WERI-Rb-1 (cell line): Measurements from ENCODE around the gene MKRN2.

Experiments used
- DNase-seq: peaks from one replicate; pipeline ENCODE4 v3.0.0-alpha.2; 2020
- H3K27ac ChIP-seq: fragments of 250-450 bp; sonication (Bioruptor Pico); 2 replicates; pipeline ENCODE4 v1.5.1; 2020; ENCODE audit warnings: mild to moderate bottlenecking, moderate library complexity
- H3K27me3 ChIP-seq: fragments of 250-450 bp; sonication (Bioruptor Pico); 2 replicates; pipeline ENCODE4 v1.5.1; 2021; ENCODE audit warnings: mild to moderate bottlenecking, low read depth, moderate library complexity; ENCODE audit not compliant: insufficient read depth, severe bottlenecking
- H3K36me3 ChIP-seq: fragments of 250-450 bp; sonication (Bioruptor Pico); 2 replicates; pipeline ENCODE4 v1.5.1; 2020; ENCODE audit warnings: mild to moderate bottlenecking, moderate library complexity
- H3K4me3 ChIP-seq: 2 replicates; pipeline ENCODE4 v1.5.1; 2011; ENCODE audit warnings: low read depth, mild to moderate bottlenecking, control low read depth, low read length
- H3K9me3 ChIP-seq: fragments of 250-450 bp; sonication (Bioruptor Pico); 2 replicates; pipeline ENCODE4 v1.5.1; 2021; ENCODE audit warnings: mild to moderate bottlenecking, moderate library complexity; ENCODE audit not compliant: severe bottlenecking
- CTCF ChIP-seq: IDR thresholded peaks from 2 replicates; pipeline ENCODE4 v1.5.1; 2011; ENCODE audit warnings: low read depth, mild to moderate bottlenecking, control low read depth, inconsistent platforms, low read length

Gene MKRN2

GRCh38 chr3:12557473-12558100 lies 700 bp downstream of the MKRN2 start:
- Histone ChIP-seq H3K9me3 (no peaks in the 10 kb centered on the region), H3K27ac (peak overlapping the region; percentile 92), H3K27me3 (no peaks in the 10 kb centered on the region), H3K36me3 (no peaks in the 10 kb centered on the region), H3K4me3 (peak overlapping the region; percentile 97)
- TF ChIP-seq CTCF = no peak
- no peak for DNase-seq

GRCh38 chr3:12558706-12559105 lies 1.8 kb downstream of the MKRN2 start:
- DNase-seq = no peak
- no peak overlapping the region for H3K4me3 ChIP-seq
- no peaks in the 10 kb centered on the region for H3K36me3 ChIP-seq
- no peaks in the 10 kb centered on the region for H3K27me3 ChIP-seq
- no peak for TF ChIP-seq CTCF
- H3K9me3 ChIP-seq = no peaks in the 10 kb centered on the region
- H3K27ac ChIP-seq = no peak overlapping the region

- H3K27me3 ChIP-seq = no peaks in the 10 kb centered on the region
- no peaks in the 10 kb centered on the region for H3K9me3 ChIP-seq
- H3K27ac ChIP-seq = no peak overlapping the region
- no peak for DNase-seq
- TF ChIP-seq CTCF = no peak
- no peaks in the 10 kb centered on the region for H3K36me3 ChIP-seq
- H3K4me3 ChIP-seq = no peak overlapping the region
These were observed 2.6 kb downstream of the MKRN2 start for GRCh38 chr3:12559520-12559919.

- H3K27me3 ChIP-seq = no peaks in the 10 kb centered on the region
- no peak overlapping the region for H3K27ac ChIP-seq
- H3K4me3 ChIP-seq = no peak overlapping the region
- no peaks in the 10 kb centered on the region for H3K36me3 ChIP-seq
- TF ChIP-seq CTCF = no peak
- no peak for DNase-seq
- H3K9me3 ChIP-seq = no peaks in the 10 kb centered on the region
These were observed 3.8 kb downstream of the MKRN2 start for GRCh38 chr3:12560505-12561190.

- TF ChIP-seq CTCF = no peak
- H3K9me3 ChIP-seq = no peaks in the 10 kb centered on the region
- H3K27me3 ChIP-seq = no peaks in the 10 kb centered on the region
- DNase-seq = no peak
- H3K27ac ChIP-seq = no peak overlapping the region
- no peak overlapping the region for H3K4me3 ChIP-seq
- no peaks in the 10 kb centered on the region; the same call in 1 of the 2 replicates for H3K36me3 ChIP-seq
These were observed 4.5 kb downstream of the MKRN2 start for GRCh38 chr3:12561397-12561796.

GRCh38 chr3:12562451-12562850 lies 5.6 kb downstream of the MKRN2 start:
- no peaks in the 10 kb centered on the region for H3K27me3 ChIP-seq
- no peak for TF ChIP-seq CTCF
- H3K4me3 ChIP-seq = no peak overlapping the region
- H3K27ac ChIP-seq = no peak overlapping the region
- H3K9me3 ChIP-seq = peaks cover 2% of the 10 kb centered on the region
- no peak for DNase-seq
- no peaks in the 10 kb centered on the region; the same call in 1 of the 2 replicates for H3K36me3 ChIP-seq
